HG02571 (cell line): ENCODE data around the gene MCU.
"Not testable (repeated sequence)": the region's sequence is repeated elsewhere in the genome, so short reads cannot be mapped to it uniquely, and the experiment has no call there.

ENCODE experiments used
- ATAC-seq: cut with Tn5 transposase; IDR thresholded peaks from one replicate; pipeline ENCODE4 v1.9.1; 2021; ENCODE audit warnings: mild to moderate bottlenecking, moderate library complexity; ENCODE audit not compliant: unreplicated experiment

MCU gene, protein sequence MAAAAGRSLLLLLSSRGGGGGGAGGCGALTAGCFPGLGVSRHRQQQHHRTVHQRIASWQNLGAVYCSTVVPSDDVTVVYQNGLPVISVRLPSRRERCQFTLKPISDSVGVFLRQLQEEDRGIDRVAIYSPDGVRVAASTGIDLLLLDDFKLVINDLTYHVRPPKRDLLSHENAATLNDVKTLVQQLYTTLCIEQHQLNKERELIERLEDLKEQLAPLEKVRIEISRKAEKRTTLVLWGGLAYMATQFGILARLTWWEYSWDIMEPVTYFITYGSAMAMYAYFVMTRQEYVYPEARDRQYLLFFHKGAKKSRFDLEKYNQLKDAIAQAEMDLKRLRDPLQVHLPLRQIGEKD

DNA sequence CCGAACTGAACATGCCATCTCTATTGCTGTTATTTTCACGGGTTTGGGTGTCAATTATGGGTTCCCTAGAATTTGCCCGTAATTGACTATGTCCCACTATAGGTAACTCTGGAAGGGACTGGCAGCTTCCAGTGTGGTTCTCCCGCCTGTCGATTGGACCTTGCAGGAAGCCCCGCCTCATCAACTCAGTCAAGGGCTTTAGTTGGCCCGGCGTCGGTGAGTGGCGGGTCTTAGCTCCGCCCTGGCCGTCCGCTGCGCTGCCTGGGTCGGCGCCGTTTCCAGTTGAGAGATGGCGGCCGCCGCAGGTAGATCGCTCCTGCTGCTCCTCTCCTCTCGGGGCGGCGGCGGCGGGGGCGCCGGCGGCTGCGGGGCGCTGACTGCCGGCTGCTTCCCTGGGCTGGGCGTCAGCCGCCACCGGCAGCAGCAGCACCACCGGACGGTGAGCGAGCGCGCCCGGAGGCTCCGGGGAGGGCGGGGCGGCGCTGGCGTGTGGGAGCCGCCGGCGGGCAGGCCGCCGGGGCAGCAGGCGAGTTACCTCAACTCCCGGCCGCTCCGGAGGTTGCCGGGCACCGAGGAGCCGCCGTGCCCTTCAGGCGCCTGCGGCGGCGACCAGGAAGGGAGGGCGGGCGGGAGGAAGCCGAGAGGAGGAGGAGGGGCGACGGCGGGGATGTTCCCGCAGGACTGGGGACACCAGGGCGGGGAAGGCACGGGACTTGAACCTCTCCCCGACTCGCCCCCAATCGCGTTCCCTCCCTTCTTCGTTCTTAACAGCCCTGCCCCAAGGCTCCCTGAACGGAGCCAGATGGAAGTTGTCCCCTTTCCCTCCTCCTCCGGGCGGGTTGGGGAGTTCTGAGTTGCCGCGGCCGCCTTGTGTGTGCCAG lies at the start of gene MCU:
Gene MCU, plus strand, starts transcription at position 281 of the 881 bp plus-strand sequence. Its CDS starts 9 bp downstream, at position 290.
- peak; percentile 87 for ATAC-seq

DNA sequence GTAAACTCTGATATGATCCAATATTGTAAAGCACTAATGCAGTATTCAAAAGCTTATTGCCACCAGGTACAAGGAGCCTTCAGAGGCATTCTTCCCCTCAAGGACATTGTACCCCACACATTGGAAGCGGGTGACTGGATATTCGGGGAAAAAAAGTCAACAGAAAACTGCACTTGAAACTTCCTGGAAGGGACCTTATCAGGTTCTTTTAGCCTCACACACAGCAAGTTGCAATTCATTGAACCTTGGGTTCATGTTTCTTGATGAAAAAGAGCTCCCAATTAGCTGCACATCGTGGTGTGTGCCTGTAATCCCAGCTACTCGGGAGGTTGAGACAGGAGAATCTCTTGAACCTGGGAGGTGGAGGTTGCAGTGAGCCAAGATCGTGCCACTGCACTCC lies 49.6 kb upstream of the MCU start:
- no peak for ATAC-seq

DNA sequence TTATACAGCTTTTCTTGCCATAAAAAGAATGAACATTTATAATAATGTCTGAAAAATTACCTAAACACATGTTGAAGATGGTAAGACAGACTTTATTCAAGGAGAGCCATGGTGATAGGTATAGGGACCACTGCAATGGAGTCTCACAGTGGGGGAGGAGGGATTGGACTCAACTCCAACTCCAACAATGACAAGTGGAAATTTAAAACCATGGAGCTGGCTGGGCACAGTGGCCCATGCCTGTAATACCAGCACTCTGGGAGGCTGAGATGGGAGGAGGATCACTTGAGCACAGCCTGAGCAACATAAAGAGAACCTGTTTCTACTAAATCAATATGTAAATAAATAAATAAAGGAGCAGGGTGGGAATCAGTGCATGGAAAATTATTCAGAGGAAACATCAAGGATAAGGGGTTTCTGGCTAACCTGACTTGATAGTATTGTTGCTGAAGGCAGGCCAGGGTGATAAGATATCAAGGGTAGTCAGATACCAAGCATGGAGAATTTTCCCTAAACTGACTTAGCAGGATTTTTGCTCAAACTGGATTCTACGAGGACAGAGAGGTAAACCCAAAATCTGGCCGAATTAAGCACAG lies 46.6 kb upstream of the MCU start:
- no peak for ATAC-seq

DNA sequence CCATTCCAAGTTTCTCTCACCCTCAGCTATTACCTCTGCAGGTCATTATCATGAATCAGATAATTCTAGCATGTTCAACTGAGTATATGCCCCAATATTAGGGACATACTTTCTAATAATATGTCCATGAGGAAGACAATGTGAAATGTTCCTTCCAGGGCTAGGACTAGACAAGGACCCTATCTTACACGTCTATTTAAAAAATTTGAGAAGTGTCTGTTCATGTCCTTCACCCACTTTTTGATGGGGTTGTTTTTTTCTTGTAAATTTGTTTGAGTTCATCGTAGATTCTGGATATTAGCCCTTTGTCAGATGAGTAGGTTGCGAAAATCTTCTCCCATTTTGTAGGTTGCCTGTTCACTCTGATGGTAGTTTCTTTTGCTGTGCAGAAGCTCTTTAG lies 45.0 kb upstream of the MCU start:
- ATAC-seq: not testable (repeated sequence)

DNA sequence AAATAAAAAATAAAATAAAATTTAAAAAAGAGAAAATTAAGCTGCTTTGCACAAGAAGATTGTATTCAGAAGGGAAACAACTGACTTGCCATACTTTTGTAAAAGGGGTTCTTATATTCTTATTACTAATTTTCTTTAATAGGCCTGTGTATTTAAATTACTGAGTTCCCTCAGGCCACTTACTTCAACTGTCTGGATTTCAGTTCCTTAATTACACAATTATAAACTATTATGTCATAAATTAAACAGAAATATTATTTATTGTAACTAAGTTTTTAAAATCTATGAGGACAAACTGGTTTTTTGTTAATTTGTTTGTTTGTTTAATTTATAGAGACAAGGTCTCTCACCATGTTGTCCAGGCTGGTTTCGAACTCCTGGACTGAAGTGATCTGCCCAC lies 43.6 kb upstream of the MCU start:
- ATAC-seq: no peak

DNA sequence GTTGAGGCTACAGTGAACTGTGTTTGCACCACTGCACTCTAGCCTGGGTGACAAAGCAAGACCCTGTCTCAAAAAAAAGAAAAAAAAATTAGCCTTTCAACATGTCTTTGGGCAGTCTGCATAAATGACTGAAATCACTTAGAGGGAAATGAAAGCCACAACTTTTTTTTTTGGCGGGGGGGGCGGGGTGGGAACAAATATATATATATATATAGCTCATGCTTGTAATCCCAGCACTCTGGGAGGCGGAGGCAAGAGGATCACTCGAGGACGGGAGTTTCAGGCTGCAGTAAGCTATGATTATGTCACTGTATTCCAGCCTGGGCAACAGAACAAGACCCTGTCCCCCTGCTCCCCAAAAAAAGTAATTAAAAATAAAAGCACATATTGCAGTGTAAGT lies 42.7 kb upstream of the MCU start:
- no peak for ATAC-seq

DNA sequence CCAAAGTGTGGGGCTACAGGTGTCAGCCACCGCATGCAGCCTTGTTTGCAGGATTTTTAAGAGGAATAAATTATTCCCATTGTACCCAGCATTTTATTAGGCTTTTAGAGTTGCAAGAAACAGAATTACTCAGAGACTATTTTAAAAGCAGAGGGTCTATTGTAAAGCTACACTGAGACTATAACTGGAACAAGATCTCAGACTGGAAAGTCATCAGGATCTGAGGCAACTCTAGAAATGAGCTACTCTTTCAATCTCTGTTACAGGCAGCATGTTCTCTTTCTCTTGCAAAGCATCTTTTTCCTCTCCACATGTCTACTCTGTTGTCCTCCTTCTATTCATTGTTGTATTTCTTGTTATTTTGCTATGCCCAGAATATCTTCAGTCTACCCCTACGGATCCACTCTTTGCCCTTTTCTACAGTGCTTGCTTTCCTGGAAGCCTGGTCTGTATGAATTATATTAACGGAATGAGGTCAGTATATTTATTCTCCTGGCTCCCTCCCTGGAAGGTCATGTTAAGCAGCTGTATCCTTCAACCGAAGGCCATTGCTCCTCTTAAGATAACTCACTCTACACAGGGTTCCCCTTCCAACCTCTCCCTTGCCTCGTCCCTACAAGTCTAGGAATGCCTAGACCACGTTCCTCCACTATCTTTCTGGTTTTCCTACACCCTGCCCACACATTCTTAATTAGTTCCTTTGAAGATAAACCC lies 38.4 kb upstream of the MCU start:
- no peak for ATAC-seq

DNA sequence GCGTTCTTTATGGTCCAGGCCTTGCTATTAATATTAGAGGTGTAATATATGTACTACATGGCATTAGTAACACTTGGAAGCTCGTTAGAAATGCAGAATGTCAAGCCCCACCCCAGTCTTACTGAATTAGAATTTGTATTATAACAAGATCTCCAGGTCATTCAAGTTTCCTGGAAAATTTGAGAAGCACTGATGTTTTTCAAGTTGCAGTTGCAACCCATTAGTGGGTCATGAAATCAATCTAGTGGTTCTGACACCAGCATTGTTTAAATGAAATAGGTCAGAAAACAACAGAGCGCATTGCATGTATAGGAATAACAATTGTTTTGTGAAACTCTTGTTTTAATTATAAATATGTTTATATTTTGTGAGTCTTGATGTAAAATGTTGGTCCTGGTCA lies 37.2 kb upstream of the MCU start:
- no peak for ATAC-seq

DNA sequence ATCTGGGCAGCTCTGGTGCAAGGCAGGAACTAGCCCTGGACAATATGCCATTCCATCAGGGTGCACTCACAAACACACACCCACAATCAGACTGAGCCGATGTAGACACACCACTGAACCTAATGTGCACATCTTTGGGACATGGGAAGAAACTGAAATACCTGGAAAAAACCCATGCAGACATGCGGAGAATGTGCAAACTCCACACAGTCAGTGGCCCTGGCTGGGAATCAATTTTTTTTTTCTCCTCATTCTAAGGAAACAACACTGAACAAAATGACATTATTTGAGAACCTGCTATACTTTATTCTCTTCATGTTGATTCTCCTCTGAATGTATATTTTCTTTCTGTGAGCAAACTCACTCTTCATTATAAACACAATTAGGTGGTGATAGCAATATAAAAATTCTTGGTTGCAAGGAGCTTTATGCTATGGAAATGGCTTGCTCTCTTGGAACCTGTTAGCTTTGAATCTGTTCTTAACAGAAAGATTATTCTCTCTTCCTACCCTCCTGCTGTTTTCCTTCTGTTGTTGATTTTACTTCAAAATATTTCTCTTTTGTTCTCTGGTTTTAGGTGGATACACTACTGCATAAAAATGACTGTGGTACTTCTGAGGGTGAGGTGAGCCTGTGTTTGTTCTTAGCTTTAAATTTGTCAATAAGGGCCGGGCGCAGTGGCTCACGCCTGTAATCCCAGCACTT lies 33.1 kb upstream of the MCU start:
- no peak for ATAC-seq

DNA sequence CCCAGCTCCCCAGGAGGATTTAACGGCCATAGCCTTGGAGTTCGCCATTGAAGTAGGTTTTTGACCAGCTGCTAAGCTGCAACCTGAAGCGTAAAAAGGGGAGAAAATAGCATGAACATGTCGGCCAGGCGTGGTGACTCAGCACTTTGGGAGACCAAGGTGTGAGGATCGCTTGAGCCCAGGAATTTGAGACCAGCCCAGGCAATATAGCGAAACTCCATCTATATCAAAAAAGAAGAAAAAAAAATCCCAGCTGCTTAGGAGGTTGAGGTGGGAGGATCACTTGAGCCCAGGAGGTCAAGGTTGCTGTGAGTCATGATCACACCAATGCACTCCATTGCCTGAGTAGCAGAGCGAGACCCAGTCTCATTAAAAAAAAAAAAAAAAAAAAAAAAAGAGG lies 32.2 kb upstream of the MCU start:
- no peak for ATAC-seq

DNA sequence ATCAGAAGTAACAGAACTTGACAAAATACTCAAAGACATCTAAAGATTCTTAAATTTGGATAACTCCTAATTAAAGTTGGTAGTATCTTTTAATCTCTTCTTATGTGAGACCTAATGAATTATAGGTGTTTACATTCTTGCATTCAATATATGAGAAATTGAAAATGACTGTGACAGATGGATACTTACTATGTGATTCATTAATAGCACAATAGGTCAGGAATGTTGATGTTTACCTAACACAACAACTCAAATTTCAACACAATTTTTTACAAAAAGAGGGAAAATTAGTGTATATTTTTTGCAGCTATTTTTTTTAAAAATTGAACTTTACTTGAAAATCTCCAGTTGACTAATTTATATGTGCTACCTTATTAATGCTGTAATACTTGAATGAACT lies 31.7 kb upstream of the MCU start:
- ATAC-seq: no peak

DNA sequence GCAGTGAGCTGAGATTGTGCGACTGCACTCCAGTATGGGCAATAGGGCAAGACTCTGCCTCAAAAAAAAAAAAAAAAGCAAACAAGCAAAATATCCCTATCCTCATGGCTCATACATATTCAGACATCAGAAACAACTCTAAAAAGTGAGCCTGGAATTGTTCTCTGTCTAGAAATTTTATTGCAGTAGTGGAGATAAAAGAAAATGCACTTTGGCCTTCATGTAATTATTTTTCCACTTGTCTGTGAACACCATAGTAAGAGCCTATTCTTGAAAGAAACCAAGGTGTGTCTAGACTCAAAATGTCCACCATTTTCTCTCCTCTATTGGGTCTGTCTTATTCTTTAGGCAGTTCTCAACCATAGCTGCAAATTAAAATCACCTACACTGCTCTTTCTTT lies 30.5 kb upstream of the MCU start:
- ATAC-seq: no peak

DNA sequence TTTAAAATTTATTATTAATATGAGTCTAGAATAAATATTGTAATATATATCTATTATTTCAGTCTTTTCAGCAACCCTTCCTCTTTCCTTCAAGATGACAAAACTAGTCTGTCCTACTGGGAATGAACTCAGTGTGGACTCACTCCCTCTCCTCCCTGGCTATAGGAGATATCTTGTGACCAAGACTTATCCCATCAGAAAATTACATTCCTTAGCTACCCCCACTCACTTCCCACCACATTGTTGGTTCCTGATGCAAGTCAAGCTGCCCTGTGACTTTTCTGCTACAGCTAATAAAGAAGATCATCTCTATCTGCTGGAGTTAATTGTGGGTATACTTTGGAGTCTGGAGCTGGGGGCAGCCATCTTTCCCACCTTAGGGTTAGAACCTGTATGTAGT lies 28.0 kb upstream of the MCU start:
- ATAC-seq: no peak

DNA sequence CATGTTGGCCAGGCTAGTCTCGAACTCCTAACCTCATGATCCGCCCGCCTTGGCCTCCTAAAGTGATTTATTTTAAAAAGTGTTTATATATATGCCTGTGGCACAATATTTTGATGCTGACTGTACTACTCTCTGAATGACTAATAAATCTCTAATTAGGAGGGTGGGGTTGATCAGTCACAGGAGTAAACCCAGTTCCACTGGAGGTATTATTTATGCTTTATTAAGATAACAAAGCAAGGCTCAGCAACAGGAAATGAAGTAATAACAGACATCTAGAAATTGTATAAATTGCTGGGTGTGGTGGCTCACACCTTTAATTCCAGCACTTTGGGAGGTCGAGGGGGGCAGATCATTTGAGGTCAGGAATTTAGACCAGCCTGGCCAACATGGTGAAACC lies 26.0 kb upstream of the MCU start:
- ATAC-seq: no peak

DNA sequence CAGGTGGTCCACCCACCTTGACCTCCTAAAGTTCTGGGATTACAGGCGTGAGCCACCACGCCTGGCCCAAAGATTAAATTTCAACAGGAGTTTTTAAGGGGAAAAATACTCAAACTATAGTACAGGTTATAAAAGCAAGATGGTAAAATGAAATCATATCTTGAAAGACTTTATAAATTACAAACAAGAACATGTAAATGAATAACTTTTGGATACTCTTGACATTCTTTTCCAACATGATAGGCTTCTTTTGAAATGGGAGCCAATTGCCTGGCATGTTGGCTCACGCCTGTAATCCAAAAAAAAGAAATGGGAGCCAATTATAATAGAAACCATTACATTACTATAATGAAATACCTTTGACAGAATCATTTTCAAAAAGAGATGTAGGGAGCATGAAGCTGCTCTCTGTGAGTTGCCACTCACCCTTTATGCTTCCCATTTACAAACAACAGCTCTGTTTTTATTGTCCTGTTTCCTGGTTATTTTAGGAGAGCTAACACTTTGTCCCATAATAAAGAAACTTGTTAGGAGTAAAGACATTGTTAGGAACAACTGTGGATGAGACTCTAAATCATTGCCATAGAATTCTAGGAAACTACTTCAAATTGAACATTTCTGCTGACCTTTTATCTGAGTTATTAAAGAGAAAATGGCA lies 24.6 kb upstream of the MCU start:
- ATAC-seq: no peak

DNA sequence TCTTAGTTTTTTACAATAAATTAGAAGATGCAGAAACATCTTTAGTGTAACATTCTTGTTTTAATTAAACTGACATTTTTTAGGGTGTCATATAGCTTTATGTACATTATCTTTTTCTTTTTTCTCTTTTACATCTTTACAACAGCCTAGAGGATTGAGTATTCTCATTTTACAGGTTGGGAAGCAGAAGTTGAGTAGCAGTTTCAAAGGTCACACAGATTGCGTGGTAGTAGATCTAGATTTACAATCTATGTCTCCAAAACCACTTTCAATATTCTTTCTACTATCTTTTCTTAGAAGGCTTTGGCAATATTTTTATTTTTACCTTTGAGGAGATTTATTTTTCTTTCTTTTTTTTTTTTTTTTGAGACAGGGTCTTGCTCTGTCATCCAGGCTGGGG lies 18.7 kb upstream of the MCU start:
- ATAC-seq: no peak

DNA sequence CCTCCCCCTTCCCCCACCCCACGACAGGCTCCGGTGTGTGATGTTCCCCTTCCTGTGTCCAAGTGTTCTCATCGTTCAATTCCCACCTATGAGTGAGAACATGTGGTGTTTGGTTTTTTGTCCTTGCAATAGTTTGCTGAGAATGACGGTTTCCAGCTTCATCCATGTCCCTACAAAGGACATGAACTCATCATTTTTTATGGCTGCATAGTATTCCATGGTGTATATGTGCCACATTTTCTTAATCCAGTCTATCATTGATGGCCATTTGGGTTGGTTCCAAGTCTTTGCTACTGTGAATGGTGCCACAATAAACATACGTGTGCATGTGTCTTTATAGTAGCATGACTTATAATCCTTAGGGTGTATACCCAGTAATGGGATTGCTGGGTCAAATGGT lies 17.8 kb upstream of the MCU start:
- ATAC-seq: not testable (repeated sequence)

DNA sequence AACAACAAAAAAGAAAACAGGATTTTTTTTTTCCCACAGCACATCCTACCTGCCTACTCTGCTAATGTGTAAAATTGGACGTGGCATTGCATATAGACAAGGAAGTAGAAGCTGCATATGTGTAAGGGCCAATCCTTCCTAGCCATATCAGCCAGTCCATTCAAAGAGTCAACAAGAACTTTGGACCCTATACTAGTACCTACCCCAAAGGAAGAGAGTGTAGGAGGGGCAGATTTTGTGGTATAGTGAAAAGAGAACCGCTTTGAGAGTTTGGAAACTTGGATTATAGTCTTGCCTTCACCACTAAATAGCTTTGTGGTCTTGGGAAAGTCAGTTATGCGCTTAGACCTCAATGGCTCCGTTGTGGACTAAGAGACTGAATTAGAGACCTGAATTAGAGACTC lies 12.1 kb upstream of the MCU start:
- no peak for ATAC-seq

DNA sequence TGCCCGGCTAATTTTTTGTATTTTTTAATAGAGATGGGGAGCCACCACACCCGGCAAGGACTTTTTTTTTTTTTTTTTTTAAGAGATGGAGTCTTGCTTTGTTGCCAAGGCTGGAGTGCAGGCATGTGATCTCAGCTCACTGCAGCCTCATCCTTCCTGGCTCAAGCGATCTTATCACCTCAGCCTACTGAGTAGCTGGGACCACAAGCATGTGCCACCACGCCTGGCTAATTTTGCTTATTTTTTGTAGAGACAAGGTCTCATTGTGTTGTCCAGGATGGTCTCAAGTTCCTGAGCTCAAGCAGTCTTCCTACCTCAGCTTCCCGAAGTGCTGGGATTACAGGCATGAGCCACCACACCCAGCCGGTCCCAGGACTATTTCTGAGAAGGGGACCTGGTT lies 9.3 kb upstream of the MCU start:
- ATAC-seq: no peak

DNA sequence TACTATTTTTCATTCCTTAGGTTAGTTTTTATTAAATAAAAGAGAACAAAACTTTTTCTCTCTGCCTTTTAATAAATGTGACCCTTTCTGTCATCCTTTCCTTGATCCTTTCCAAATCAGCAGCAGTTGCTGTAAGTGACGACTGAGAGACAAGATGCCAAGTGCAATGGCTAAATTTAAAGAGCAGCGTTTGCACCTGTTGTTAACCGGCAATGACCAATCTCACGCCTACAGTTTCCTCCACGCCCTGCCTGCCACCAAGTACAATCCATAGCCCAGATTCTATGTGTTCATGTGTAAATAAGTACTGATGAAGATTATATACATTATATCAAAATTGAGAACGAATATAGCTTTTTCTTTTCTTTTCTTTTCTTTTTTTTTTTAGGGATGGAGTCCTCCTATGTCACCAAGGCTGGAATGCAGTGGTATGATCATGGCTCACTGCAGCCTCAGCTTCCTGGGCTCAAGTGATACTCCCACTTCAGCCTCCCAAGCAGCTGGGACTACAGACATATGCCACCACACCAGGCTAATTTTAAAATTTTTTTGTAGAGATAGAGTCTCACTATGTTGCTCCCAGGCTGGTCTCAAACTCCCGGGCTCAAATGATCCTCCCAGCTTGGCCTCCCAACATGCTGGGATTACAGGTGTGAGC lies 6.5 kb upstream of the MCU start:
- peak; percentile 56 for ATAC-seq
